ENCODE measurements around the gene FAT2. TPM values are rescaled to one million over a fixed set of nuclear protein-coding genes. Genes with fewer than 3 reads are reported as not detected.
"Not testable (repeated sequence)": the region's sequence is repeated elsewhere in the genome, so short reads cannot be mapped to it uniquely, and the experiment has no call there.

The FAT2 gene
- total RNA-seq, 1 donor from 2014 or later, result 3.3 TPM

- DNase-seq (ENCODE audit: low spot score in 2 of 2) (no peak), FAIRE-seq (no peak)
These were observed 21.7 kb upstream of the FAT2 start for GRCh38 chr5:151612689-151613427.

GRCh38 chr5:151611127-151611775 lies 20.1 kb upstream of the FAT2 start:
- FAIRE-seq (no peak), DNase-seq (ENCODE audit: low spot score in 2 of 2) (no peak)

- FAIRE-seq (no peak), DNase-seq (ENCODE audit: low spot score in 2 of 2) (no peak)
These were observed 17.4 kb upstream of the FAT2 start for GRCh38 chr5:151608522-151608921.

GRCh38 chr5:151607304-151607703 lies 16.2 kb upstream of the FAT2 start:
- FAIRE-seq, result no peak
- no peak for DNase-seq (ENCODE audit: low spot score in 2 of 2)

GRCh38 chr5:151605559-151605958 lies 14.4 kb upstream of the FAT2 start:
- FAIRE-seq, result no peak
- no peak for DNase-seq (ENCODE audit: low spot score in 2 of 2)

GRCh38 chr5:151602806-151603205 lies 11.7 kb upstream of the FAT2 start:
- DNase-seq (ENCODE audit: low spot score in 2 of 2) (no peak), FAIRE-seq (no peak)

- FAIRE-seq, result no peak
- DNase-seq (ENCODE audit: low spot score in 2 of 2), result no peak
These were observed 10.3 kb upstream of the FAT2 start for GRCh38 chr5:151601391-151601790.

GRCh38 chr5:151600069-151600665 lies 9.0 kb upstream of the FAT2 start:
- FAIRE-seq (no peak), DNase-seq (ENCODE audit: low spot score in 2 of 2) (no peak)

GRCh38 chr5:151598984-151599383 lies 7.9 kb upstream of the FAT2 start:
- no peak for DNase-seq (ENCODE audit: low spot score in 2 of 2)
- no peak for FAIRE-seq

GRCh38 chr5:151598549-151598948 lies 7.4 kb upstream of the FAT2 start:
- FAIRE-seq (no peak), DNase-seq (ENCODE audit: low spot score in 2 of 2) (no peak)

GRCh38 chr5:151597749-151598148 lies 6.6 kb upstream of the FAT2 start:
- FAIRE-seq, result no peak
- no peak for DNase-seq (ENCODE audit: low spot score in 2 of 2)

GRCh38 chr5:151596828-151597539 lies 5.9 kb upstream of the FAT2 start:
- DNase-seq (ENCODE audit: low spot score in 2 of 2) (no peak), FAIRE-seq (no peak)

- FAIRE-seq, result no peak
- DNase-seq (ENCODE audit: low spot score in 2 of 2), result no peak
These were observed 4.3 kb upstream of the FAT2 start for GRCh38 chr5:151595411-151595826.

GRCh38 chr5:151592855-151593408 lies 1.8 kb upstream of the FAT2 start:
- FAIRE-seq (no peak), DNase-seq (ENCODE audit: low spot score in 2 of 2) (no peak)

- DNase-seq (ENCODE audit: low spot score in 2 of 2) (no peak), FAIRE-seq (no peak)
These were observed 1.1 kb downstream of the FAT2 start for GRCh38 chr5:151589878-151590570.

GRCh38 chr5:151587796-151588555 lies 3.2 kb downstream of the FAT2 start:
- DNase-seq (ENCODE audit: low spot score in 2 of 2), result no peak
- no peak for FAIRE-seq

GRCh38 chr5:151585970-151586369 lies 5.2 kb downstream of the FAT2 start:
- FAIRE-seq, result no peak
- no peak for DNase-seq (ENCODE audit: low spot score in 2 of 2)

- DNase-seq (ENCODE audit: low spot score in 2 of 2); FAIRE-seq: not testable (repeated sequence)
These were observed 5.8 kb downstream of the FAT2 start for GRCh38 chr5:151585344-151585743.
